Measurements from ENCODE around the gene USP6NL. TPM values are rescaled to one million over a fixed set of nuclear protein-coding genes. Genes with fewer than 3 reads are reported as not detected.

Gene USP6NL
- total RNA-seq, 1 donor from 2014 or later = 33.0 TPM

GRCh38 chr10:11431216-11431555 is 180.3 kb downstream of the USP6NL start:
- Mint-ChIP-seq H3K27ac (ENCODE audit: unreplicated experiment) (no peak overlapping the region), H3K4me1 (ENCODE audit: unreplicated experiment) (no peaks in the 10 kb centered on the region), H3K4me3 (ENCODE audit: unreplicated experiment) (no peak overlapping the region), H3K9me3 (ENCODE audit: unreplicated experiment) (no peaks in the 10 kb centered on the region), H3K36me3 (ENCODE audit: low read depth, unreplicated experiment) (no peaks in the 10 kb centered on the region), H3K27me3 (ENCODE audit: unreplicated experiment) (peaks cover 7% of the 10 kb centered on the region)
- no peak for TF ChIP-seq CTCF (IDR thresholded peaks at IDR 0.05; ENCODE audit: unreplicated experiment)
- DNase-seq (ENCODE audit: low spot score) = no peak

- TF ChIP-seq CTCF (IDR thresholded peaks at IDR 0.05; ENCODE audit: unreplicated experiment) = no peak
- no peak for DNase-seq (ENCODE audit: low spot score)
- H3K4me3 Mint-ChIP-seq (ENCODE audit: unreplicated experiment) = no peak overlapping the region
- no peaks in the 10 kb centered on the region for H3K36me3 Mint-ChIP-seq (ENCODE audit: low read depth, unreplicated experiment)
- peaks cover 8% of the 10 kb centered on the region for H3K27me3 Mint-ChIP-seq (ENCODE audit: unreplicated experiment)
- H3K27ac Mint-ChIP-seq (ENCODE audit: unreplicated experiment) = no peak overlapping the region
- no peaks in the 10 kb centered on the region for H3K9me3 Mint-ChIP-seq (ENCODE audit: unreplicated experiment)
- no peaks in the 10 kb centered on the region for H3K4me1 Mint-ChIP-seq (ENCODE audit: unreplicated experiment)
These were observed 180.8 kb downstream of the USP6NL start for GRCh38 chr10:11430421-11431215.

- H3K27me3 Mint-ChIP-seq (ENCODE audit: unreplicated experiment) = peaks cover 8% of the 10 kb centered on the region
- no peak for DNase-seq (ENCODE audit: low spot score)
- H3K4me3 Mint-ChIP-seq (ENCODE audit: unreplicated experiment) = no peak overlapping the region
- H3K36me3 Mint-ChIP-seq (ENCODE audit: low read depth, unreplicated experiment) = no peaks in the 10 kb centered on the region
- no peaks in the 10 kb centered on the region for H3K4me1 Mint-ChIP-seq (ENCODE audit: unreplicated experiment)
- H3K27ac Mint-ChIP-seq (ENCODE audit: unreplicated experiment) = no peak overlapping the region
- no peaks in the 10 kb centered on the region for H3K9me3 Mint-ChIP-seq (ENCODE audit: unreplicated experiment)
- no peak for TF ChIP-seq CTCF (IDR thresholded peaks at IDR 0.05; ENCODE audit: unreplicated experiment)
These were observed 181.9 kb downstream of the USP6NL start for GRCh38 chr10:11429439-11430052.

GRCh38 chr10:11425676-11426075 is 185.8 kb downstream of the USP6NL start:
- Mint-ChIP-seq H3K4me3 (ENCODE audit: unreplicated experiment) (no peak overlapping the region), H3K9me3 (ENCODE audit: unreplicated experiment) (no peaks in the 10 kb centered on the region), H3K4me1 (ENCODE audit: unreplicated experiment) (no peaks in the 10 kb centered on the region), H3K27me3 (ENCODE audit: unreplicated experiment) (peaks cover 8% of the 10 kb centered on the region), H3K27ac (ENCODE audit: unreplicated experiment) (no peak overlapping the region), H3K36me3 (ENCODE audit: low read depth, unreplicated experiment) (no peaks in the 10 kb centered on the region)
- no peak for TF ChIP-seq CTCF (IDR thresholded peaks at IDR 0.05; ENCODE audit: unreplicated experiment)
- DNase-seq (ENCODE audit: low spot score) = no peak

- H3K9me3 Mint-ChIP-seq (ENCODE audit: unreplicated experiment) = no peaks in the 10 kb centered on the region
- DNase-seq (ENCODE audit: low spot score) = no peak
- no peak overlapping the region for H3K4me3 Mint-ChIP-seq (ENCODE audit: unreplicated experiment)
- H3K27me3 Mint-ChIP-seq (ENCODE audit: unreplicated experiment) = peaks cover 8% of the 10 kb centered on the region
- TF ChIP-seq CTCF (IDR thresholded peaks at IDR 0.05; ENCODE audit: unreplicated experiment) = no peak
- H3K36me3 Mint-ChIP-seq (ENCODE audit: low read depth, unreplicated experiment) = no peaks in the 10 kb centered on the region
- no peak overlapping the region for H3K27ac Mint-ChIP-seq (ENCODE audit: unreplicated experiment)
- no peaks in the 10 kb centered on the region for H3K4me1 Mint-ChIP-seq (ENCODE audit: unreplicated experiment)
These were observed 186.2 kb downstream of the USP6NL start for GRCh38 chr10:11425296-11425610.
